Activated CD4-positive, alpha-beta memory T cell treated with anti-CD3 and anti-CD28 coated beads for 36 hours (primary cell): ENCODE data around the gene TRNT1. TPM values are rescaled to one million over a fixed set of nuclear protein-coding genes. Genes with fewer than 3 reads are reported as not detected.

Source experiments
- CTCF ChIA-PET: fragments of 350-600 bp; sonication (Branson Sonifier 250); formaldehyde crosslinking; loops from one replicate; lab custom pipeline; 2021; ENCODE audit warnings: antibody characterized with exemption, inconsistent platforms; lab: Charles Lee
- POLR2A ChIA-PET: fragments of 350-600 bp; sonication (Branson Sonifier 250); formaldehyde crosslinking; loops from one replicate; lab custom pipeline; 2021; ENCODE audit warnings: antibody characterized with exemption; lab: Charles Lee
- DNase-seq: peaks from one replicate; pipeline ENCODE4 v3.0.0-alpha.2; 2020
- H3K27ac Mint-ChIP-seq: one replicate; pipeline ENCODE4 v1.8.0; 2021; ENCODE audit warnings: mixed read lengths
- H3K27me3 Mint-ChIP-seq: one replicate; pipeline ENCODE4 v1.8.0; 2021; ENCODE audit warnings: mixed read lengths
- H3K36me3 Mint-ChIP-seq: one replicate; pipeline ENCODE4 v1.8.0; 2021; ENCODE audit warnings: mixed read lengths
- H3K4me1 Mint-ChIP-seq: one replicate; pipeline ENCODE4 v1.8.0; 2021; ENCODE audit warnings: low read depth, mixed read lengths
- H3K4me3 Mint-ChIP-seq: one replicate; pipeline ENCODE4 v1.8.0; 2021; ENCODE audit warnings: mild to moderate bottlenecking, mixed read lengths
- H3K9me3 Mint-ChIP-seq: one replicate; pipeline ENCODE4 v1.8.0; 2021; ENCODE audit warnings: mixed read lengths
- intact Hi-C: fragments of 100-400 bp; cut with micrococcal nuclease; formaldehyde crosslinking; loops from one replicate; pipeline ENCODE4 v1.15.1; 2023
- total RNA-seq, 2 experiments: library from RNA; stranded (reverse); gene quantifications; one replicate each; pipeline ENCODE4 v1.2.3, GENCODE V29; 2021

The TRNT1 gene
- total RNA-seq = 10 to 100 TPM; 51.5 to 53.6 TPM

DNA sequence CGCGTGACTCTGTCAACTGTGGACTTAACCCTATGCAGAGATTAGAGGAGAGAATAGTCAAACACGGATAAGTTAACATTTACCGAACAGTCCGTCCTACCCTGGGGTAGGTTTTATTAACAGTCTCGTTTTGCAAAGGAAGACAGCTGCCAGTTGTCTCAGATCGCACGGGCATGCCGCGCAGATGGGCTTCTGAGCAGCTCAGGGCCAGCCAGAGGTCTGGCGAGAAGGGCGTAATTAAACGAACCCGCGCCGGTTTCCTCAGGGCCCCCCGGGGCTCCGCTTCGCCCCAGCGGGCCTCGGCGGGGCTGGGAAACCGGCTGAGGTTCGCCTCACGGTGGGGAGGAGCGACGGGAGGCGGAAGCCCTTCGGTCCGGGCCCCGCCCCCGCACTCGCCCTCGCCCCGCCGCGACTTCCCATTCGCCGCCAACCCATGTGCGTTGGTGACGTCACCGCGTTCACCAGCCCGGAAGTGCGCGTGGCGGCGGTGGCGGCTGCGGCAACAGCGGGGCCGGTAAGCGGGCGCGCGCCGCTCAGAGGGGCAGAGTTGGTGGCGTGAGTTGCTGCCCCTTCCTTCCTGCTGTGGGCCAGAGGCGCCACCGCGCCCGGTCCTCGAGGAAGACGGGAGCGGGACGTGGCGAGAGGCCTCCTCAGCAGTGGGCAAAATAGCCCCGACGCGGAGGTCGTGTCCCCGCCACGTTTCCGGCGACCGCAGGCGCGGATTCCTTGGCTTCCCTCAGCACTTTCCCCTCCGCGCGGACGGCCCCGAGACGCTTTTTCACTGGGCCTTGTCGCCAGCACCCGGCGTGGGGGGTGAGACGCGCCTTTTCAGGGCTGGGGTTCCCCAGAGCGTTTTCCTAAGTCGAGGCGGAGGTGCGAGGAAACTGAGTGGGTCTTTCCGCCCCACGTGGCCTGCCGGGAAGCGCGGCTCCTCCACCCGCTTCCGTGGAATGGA, at the start of gene TRNT1:
TSS of gene TRNT1 (plus strand) at position 464 of the 955 bp plus-strand sequence. CDS start 2,101 bp downstream, outside the sequence.
- CTCF ChIA-PET = no interaction called here
- H3K27me3 Mint-ChIP-seq = no peaks in the 10 kb centered on the region
- peak within 1 kb of the TSS; percentile 99 for H3K27ac Mint-ChIP-seq
- DNase-seq = peak; percentile 97
- H3K4me1 Mint-ChIP-seq = peaks cover 31% of the 10 kb centered on the region
- no peaks in the 10 kb centered on the region for H3K9me3 Mint-ChIP-seq
- peaks cover 32% of the 10 kb centered on the region for H3K36me3 Mint-ChIP-seq
- H3K4me3 Mint-ChIP-seq = peak within 1 kb of the TSS; percentile 97
- intact Hi-C loops = loop anchor here (1.0 to 5.0 kb wide), 4 partner anchors 9 to 1176 kb away; partner anchors contain the start of genes CRBN and SETMAR
- POLR2A ChIA-PET = interaction anchor here (0.7 to 1.1 kb wide), 2 partner anchors 20 to 46 kb away, joined by 3 read pairs; no protein-coding TSS in a partner anchor

DNA sequence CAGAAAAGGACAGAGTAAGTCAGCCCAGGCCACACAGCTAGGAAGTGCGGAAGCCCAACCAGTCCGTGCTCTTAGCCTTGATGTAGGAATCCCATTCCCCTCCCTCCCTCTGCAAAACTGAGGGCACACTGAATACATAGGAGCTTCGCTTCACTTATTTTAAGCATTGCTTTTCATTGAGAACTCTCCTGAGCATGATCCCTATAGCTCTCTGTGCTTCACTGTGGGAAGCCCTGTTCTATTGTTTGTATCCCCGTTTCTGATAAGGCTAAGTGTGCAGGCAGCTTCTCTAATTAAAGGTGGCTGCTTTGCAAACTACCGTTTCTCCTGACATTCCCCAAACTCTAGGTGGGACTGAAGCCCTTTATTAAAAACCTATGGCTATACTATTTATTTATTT, 46.4 kb upstream of the TRNT1 start:
- H3K4me1 Mint-ChIP-seq = no peaks in the 10 kb centered on the region
- no peak for DNase-seq
- intact Hi-C loops = no loop called here
- H3K36me3 Mint-ChIP-seq = no peaks in the 10 kb centered on the region
- H3K27ac Mint-ChIP-seq = no peak overlapping the region
- H3K27me3 Mint-ChIP-seq = no peaks in the 10 kb centered on the region
- no peaks in the 10 kb centered on the region for H3K9me3 Mint-ChIP-seq
- no peak overlapping the region for H3K4me3 Mint-ChIP-seq
- ChIA-PET POLR2A (no interaction called here), CTCF (no interaction called here)

DNA sequence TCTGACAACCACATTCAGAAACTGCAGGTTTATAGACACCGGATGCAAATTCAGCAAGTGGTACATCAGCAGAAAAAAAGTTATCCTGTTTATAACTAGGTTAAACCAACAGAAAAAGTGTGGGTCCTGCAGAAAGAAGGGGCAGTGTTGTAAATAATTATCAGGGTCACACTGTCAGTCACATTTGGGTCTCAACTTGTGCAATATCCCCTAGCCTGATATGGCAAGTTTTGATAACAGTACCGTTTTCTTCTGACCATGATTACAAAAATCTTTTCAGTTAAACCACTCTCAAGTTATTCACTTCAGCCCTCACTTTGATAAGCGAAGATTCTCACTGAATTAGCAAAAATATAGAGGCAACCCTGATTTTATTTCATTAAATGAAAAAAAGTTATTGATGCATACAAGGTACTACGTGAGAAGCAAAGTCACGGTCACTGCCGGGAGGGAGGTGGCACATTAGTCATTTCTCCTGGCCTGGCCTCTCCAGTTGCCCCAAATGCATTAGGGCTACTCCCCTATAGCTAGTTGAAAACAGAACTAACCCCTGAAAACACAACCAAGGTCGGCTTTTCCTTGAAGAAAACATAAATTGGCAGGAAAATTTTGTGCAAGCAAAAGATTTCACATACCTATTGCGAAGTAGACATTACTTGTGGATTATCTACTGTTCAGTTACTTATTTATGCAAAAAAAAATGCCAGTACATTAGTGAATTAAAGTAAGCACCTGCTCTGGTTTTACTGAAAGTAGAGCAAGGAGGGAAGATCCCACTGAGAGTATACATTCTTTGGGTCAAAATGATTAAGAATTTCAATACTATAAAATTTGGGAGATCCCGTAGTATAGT, 45.1 kb upstream of the TRNT1 start:
- Mint-ChIP-seq H3K4me1 (no peaks in the 10 kb centered on the region), H3K27me3 (no peaks in the 10 kb centered on the region), H3K4me3 (no peak overlapping the region), H3K36me3 (no peaks in the 10 kb centered on the region), H3K27ac (no peak overlapping the region), H3K9me3 (no peaks in the 10 kb centered on the region)
- CTCF ChIA-PET = no interaction called here
- POLR2A ChIA-PET = interaction anchor here (0.6 kb wide), 1 partner anchor 71 kb away, joined by 3 read pairs; no protein-coding TSS in a partner anchor
- no peak for DNase-seq
- intact Hi-C loops = no loop called here

DNA sequence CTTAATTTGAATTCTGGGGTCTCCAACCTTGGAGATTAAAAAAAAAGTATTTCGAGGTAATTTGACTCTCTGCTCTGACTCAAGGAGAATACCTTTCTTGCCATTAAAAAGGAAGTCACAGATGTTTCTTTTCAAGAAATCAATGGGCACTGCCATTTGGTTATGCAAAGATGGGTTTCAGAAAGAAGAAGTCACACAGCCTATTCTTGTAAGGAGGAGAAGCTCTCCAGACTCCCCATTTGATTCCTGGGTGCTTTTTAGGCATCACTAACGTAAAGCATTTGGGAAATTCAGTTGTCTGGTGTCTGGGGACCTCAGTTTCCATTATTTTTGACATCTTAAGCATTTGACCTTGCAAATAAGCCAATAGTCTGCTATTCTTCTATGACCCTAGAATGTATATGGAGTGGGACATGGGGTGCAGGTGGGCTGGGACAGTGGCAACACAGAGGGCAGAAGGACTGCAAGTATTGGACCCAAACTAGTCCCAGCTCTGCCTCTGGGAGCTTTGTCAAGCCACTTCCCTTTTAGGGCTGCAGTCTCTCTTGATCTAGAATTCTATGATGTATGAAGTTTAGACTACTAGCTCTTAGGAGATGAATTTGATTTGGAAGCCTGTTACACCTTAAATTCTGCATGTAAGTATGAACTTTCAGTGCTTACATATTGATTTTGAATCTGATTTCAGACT, 44.4 kb upstream of the TRNT1 start:
- Mint-ChIP-seq H3K4me3 (no peak overlapping the region), H3K4me1 (no peaks in the 10 kb centered on the region), H3K36me3 (no peaks in the 10 kb centered on the region), H3K27me3 (no peaks in the 10 kb centered on the region), H3K9me3 (no peaks in the 10 kb centered on the region), H3K27ac (no peak overlapping the region)
- no peak for DNase-seq
- intact Hi-C loops = no loop called here
- POLR2A ChIA-PET = interaction anchor here (0.6 kb wide), 1 partner anchor 70 kb away, joined by 3 read pairs; no protein-coding TSS in a partner anchor
- CTCF ChIA-PET = no interaction called here

DNA sequence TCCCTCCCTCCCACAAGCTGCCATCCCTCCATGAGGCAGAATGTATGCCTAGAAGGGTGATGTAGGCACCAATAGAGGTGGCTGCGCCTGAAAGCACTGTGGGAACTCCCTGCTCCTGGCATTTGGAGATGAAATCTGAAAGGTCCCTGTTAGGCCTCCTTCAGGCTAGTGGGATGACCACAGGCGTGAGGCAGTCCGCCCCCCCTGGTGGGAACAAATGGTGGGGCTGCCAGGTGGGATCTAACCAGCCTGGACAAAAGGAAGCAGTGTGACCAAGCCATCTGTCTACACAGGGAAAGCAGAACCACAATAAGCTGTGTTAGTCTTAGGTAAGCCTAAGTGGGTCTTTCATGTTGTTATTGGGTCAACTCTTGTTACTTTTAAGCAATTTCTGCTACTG, 41.9 kb upstream of the TRNT1 start:
- CTCF ChIA-PET = no interaction called here
- intact Hi-C loops = no loop called here

DNA sequence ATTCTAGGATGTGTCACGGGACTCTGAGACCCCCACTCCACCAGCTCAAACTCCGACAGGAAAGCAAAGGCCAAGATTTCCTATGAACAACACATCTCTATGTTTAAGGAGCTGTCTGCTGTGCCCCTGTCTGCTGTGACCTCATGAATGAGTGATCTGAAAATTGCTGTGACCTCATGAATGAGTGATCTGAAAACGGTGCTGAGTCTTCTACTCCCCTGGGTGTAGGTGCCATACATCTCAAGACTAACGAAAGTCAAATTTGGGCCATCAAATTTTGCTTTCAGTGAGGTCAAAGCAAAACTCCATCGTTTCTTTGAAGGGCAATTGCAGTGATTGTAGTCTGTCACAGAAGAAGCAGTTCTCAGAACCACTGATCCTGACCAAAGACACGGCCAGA, 41.0 kb upstream of the TRNT1 start:
- CTCF ChIA-PET = no interaction called here

More for the DNA sequence above, 41.9 kb upstream of the TRNT1 start:
- Mint-ChIP-seq H3K4me1 (no peaks in the 10 kb centered on the region), H3K4me3 (no peak overlapping the region), H3K27ac (no peak overlapping the region), H3K9me3 (no peaks in the 10 kb centered on the region), H3K36me3 (no peaks in the 10 kb centered on the region), H3K27me3 (no peaks in the 10 kb centered on the region)
- POLR2A ChIA-PET = no interaction called here
- no peak for DNase-seq

DNA sequence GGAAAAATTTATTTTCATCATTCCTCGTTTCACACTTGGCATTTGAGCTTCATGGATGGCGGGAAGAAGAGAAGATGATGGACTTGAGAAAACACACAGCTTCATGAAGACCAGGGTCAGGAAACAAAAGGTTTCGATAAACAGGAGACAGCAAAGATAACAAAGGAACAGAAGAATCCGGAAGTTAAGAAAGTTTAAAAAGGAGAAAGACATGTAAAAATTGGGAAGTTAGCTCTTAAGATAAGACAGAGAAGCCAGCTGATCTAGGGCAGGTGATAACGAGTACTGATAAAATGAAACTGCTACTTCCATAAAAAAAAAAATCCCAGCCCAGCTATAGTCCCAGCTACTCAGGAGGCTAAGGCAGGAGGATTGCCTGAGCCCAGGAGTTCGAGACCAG, 40.5 kb upstream of the TRNT1 start:
- intact Hi-C loops = no loop called here
- Mint-ChIP-seq H3K4me3 (no peak overlapping the region), H3K27me3 (no peaks in the 10 kb centered on the region), H3K4me1 (no peaks in the 10 kb centered on the region), H3K36me3 (no peaks in the 10 kb centered on the region), H3K9me3 (no peaks in the 10 kb centered on the region), H3K27ac (no peak overlapping the region)
- ChIA-PET POLR2A (no interaction called here), CTCF (no interaction called here)
- no peak for DNase-seq

More for the DNA sequence above, 41.0 kb upstream of the TRNT1 start:
- no peak overlapping the region for H3K27ac Mint-ChIP-seq
- H3K4me1 Mint-ChIP-seq = no peaks in the 10 kb centered on the region
- POLR2A ChIA-PET = no interaction called here
- H3K36me3 Mint-ChIP-seq = no peaks in the 10 kb centered on the region
- H3K4me3 Mint-ChIP-seq = no peak overlapping the region
- DNase-seq = no peak
- intact Hi-C loops = no loop called here
- H3K27me3 Mint-ChIP-seq = no peaks in the 10 kb centered on the region
- no peaks in the 10 kb centered on the region for H3K9me3 Mint-ChIP-seq

DNA sequence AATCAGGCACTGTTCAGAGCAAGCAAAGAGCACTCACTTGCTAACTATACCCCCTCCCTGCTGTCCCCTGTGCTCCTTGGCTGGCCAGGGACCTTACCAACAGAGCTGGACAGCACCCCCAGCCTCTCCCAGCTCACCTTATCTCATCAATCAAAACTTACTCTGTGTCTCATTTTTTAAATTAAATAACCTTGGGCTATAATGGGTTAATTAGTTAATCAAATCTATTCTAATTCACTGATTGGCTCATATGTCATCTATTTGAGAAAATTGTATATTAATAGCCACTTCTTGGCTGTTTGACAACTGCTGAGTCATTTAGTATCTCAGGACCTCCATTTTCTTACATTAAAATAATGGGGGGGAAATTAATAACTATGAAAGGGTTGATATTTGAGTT, 39.5 kb upstream of the TRNT1 start:
- intact Hi-C loops = no loop called here
- POLR2A ChIA-PET = no interaction called here
- CTCF ChIA-PET = no interaction called here
- Mint-ChIP-seq H3K27ac (no peak overlapping the region), H3K4me3 (no peak overlapping the region), H3K36me3 (no peaks in the 10 kb centered on the region), H3K4me1 (no peaks in the 10 kb centered on the region), H3K27me3 (no peaks in the 10 kb centered on the region), H3K9me3 (no peaks in the 10 kb centered on the region)
- DNase-seq = no peak

DNA sequence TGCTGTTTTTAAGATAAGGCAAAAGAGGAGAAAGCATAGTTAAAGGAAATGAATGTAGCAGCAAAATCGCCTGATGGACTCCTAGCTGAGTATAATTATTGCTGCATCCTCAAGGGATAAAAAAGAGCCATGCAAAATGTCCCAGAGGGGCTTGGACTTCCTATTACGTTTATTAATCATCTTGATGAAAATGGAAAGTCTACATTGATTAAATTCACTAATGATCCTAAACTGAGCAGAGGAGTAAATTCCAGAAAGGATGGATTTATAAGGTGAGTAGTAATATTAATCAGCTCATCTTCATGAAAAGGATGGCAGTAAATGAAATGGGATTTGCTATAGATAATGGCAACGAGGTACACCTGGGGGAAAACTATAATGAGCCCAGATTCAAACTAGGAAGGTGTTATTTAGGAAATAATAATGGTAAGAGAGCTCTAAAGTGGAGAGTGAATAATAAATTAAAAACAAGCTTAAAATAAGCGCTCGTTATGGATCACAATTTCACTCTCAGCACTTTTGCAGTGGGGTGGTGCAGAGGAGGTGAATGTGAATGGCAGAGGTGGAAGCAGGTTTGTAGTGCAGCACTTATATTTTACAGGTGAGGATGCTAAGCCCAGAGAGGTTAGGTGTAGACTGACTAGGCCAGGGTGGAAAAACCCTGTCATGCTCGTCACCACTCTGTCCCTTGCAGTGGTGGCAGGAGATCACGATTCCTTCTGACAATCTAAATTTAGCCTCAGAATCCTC, 38.8 kb upstream of the TRNT1 start:
- no peak for DNase-seq
- no peaks in the 10 kb centered on the region for H3K27me3 Mint-ChIP-seq
- H3K4me1 Mint-ChIP-seq = no peaks in the 10 kb centered on the region
- H3K4me3 Mint-ChIP-seq = no peak overlapping the region
- intact Hi-C loops = no loop called here
- H3K27ac Mint-ChIP-seq = no peak overlapping the region
- H3K9me3 Mint-ChIP-seq = no peaks in the 10 kb centered on the region
- CTCF ChIA-PET = no interaction called here
- H3K36me3 Mint-ChIP-seq = no peaks in the 10 kb centered on the region
- POLR2A ChIA-PET = interaction anchor here (0.6 kb wide), 1 partner anchor 27 kb away, joined by 3 read pairs; no protein-coding TSS in a partner anchor

DNA sequence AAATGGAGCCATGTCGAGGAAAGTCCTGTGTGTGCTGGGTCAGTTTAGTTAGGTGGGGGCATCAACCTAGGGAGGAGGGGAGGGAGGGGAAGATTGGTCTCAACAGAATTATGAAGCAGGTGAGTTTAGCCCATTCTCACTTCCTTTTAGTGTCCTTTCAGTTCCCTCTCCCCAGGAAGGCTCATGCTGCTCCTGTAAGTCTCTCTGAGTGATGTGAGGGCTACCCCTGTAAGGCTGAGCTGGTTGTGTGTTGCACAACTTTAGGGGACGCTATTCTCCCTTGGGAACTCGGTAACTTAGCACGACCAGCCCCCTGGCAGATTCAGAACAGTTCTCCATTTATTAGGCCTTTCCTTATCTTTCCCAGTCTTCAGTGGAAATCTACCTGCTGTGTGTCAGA, 37.7 kb upstream of the TRNT1 start:
- intact Hi-C loops = no loop called here
- DNase-seq = no peak
- Mint-ChIP-seq H3K9me3 (no peaks in the 10 kb centered on the region), H3K4me1 (no peaks in the 10 kb centered on the region), H3K4me3 (no peak overlapping the region), H3K27ac (no peak overlapping the region), H3K27me3 (no peaks in the 10 kb centered on the region), H3K36me3 (no peaks in the 10 kb centered on the region)
- CTCF ChIA-PET = interaction anchor here (0.6 kb wide), 1 partner anchor 81 kb away, joined by 5 read pairs; no protein-coding TSS in a partner anchor
- POLR2A ChIA-PET = no interaction called here

DNA sequence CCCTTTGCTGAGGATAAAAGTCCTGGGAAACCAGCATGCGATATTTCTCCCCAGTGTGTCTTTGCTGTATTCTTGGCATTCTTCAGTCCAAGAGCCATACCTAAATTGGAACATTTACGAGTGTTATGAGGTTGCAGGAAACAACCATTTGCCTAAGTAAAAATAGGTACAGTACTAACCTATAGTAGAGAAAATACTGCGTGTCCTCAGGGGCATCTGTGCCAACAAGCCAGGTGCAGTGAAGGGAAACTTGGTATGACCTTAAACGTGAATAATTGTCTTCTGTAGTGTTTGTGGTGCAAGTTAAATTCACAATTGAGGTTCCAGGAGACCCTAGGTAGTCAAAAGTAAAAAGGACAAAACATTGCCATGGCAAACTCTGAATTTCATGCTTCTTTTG, 28.8 kb upstream of the TRNT1 start:
- CTCF ChIA-PET = interaction anchor here (0.6 kb wide), 1 partner anchor 41 kb away, joined by 3 read pairs; no protein-coding TSS in a partner anchor
- POLR2A ChIA-PET = no interaction called here

More for the DNA sequence above, 28.8 kb upstream of the TRNT1 start:
- intact Hi-C loops = no loop called here
- Mint-ChIP-seq H3K9me3 (no peaks in the 10 kb centered on the region), H3K27me3 (no peaks in the 10 kb centered on the region), H3K4me3 (no peak overlapping the region), H3K36me3 (no peaks in the 10 kb centered on the region), H3K4me1 (peaks cover 6% of the 10 kb centered on the region), H3K27ac (no peak overlapping the region)
- no peak for DNase-seq
